H1 (cell line): Measurements from ENCODE around the gene UMODL1. TPM values are rescaled to one million over a fixed set of nuclear protein-coding genes. Genes with fewer than 3 reads are reported as not detected.
A peak's percentile ranks its signal among the peaks of the same experiment; 100 is the strongest.

Experiments
- CTCF ChIA-PET: fragments of 300-600 bp; sonication (Branson Sonifier 250); formaldehyde crosslinking; loops from one replicate; lab custom pipeline; 2021; ENCODE audit not compliant: partially characterized antibody; lab: Charles Lee
- POLR2A ChIA-PET: fragments of 300-600 bp; sonication (Branson Sonifier 250); formaldehyde crosslinking; loops from one replicate; lab custom pipeline; 2021; ENCODE audit warnings: inconsistent platforms; ENCODE audit not compliant: partially characterized antibody; lab: Charles Lee
- DNase-seq, 2 experiments: peaks; one replicate each; pipeline versions ENCODE4 v3.0.0 to v3.0.0-alpha.2; 2010 to 2022; ENCODE audit warnings: low spot score in 2 of 2, low read depth in 1 of 2, mixed read lengths in 1 of 2
- FAIRE-seq: peaks from 2 replicates; lab custom pipeline; 2011; peaks lifted over from hg19 to GRCh38; lab: Jason Lieb, UNC
- H2AFZ ChIP-seq: 2 replicates; pipeline ENCODE4 v1.8.1; 2012; ENCODE audit warnings: low read length, inconsistent platforms
- H2AK5ac ChIP-seq: 2 replicates; pipeline ENCODE4 v1.6.1; 2013; ENCODE audit warnings: low read depth, low read length
- H2BK120ac ChIP-seq: replicated peaks from 2 replicates; pipeline ENCODE3; 2013; ENCODE audit warnings: low read depth, low read length, inconsistent platforms
- H2BK12ac ChIP-seq: 2 replicates; pipeline ENCODE4 v1.6.1; 2013; ENCODE audit warnings: low read depth, low read length
- H2BK15ac ChIP-seq: 2 replicates; pipeline ENCODE4 v1.6.1; 2013; ENCODE audit warnings: low read length
- H2BK20ac ChIP-seq: 2 replicates; pipeline ENCODE4 v1.6.1; 2013; ENCODE audit warnings: low read length
- H2BK5ac ChIP-seq: 2 replicates; pipeline ENCODE4 v1.6.1; 2013; ENCODE audit warnings: low read depth, low read length
- H3K14ac ChIP-seq: 2 replicates; pipeline ENCODE4 v1.6.1; 2013; ENCODE audit warnings: inconsistent platforms; ENCODE audit not compliant: insufficient read length
- H3K18ac ChIP-seq: 2 replicates; pipeline ENCODE4 v1.6.1; 2013; ENCODE audit warnings: low read length; ENCODE audit errors: extremely low read depth
- H3K23ac ChIP-seq: 2 replicates; pipeline ENCODE4 v1.6.1; 2013; ENCODE audit warnings: inconsistent platforms; ENCODE audit not compliant: insufficient read length
- H3K23me2 ChIP-seq: 2 replicates; pipeline ENCODE4 v1.6.1; 2013; ENCODE audit warnings: low read depth, low read length
- H3K27ac ChIP-seq: 2 replicates; pipeline ENCODE4 v1.6.1; 2011; ENCODE audit warnings: low read depth, low read length, inconsistent platforms
- H3K27me3 ChIP-seq, 4 experiments: replicated peaks in 1 of 4; 1 replicate in 1 of 4; 2 replicates in 3 of 4; pipeline versions ENCODE4 v1.6.1 to v1.8.1; 2011 to 2013; ENCODE audit warnings: low read length in 3 of 4, mild to moderate bottlenecking in 3 of 4, inconsistent platforms in 2 of 4, mixed read lengths in 2 of 4, moderate library complexity in 1 of 4; ENCODE audit not compliant: control insufficient read depth in 3 of 4, insufficient read depth in 3 of 4; ENCODE audit errors: extremely low read depth in 1 of 4
- H3K36me3 ChIP-seq, 4 experiments: 2 replicates each; pipeline versions ENCODE4 v1.6.1 to v1.8.1; 2011 to 2013; ENCODE audit warnings: mild to moderate bottlenecking in 4 of 4, low read length in 3 of 4, moderate library complexity in 2 of 4, control low read depth in 1 of 4, inconsistent platforms in 1 of 4; ENCODE audit not compliant: insufficient read depth in 4 of 4, control insufficient read depth in 2 of 4
- H3K4ac ChIP-seq: replicated peaks from 2 replicates; pipeline ENCODE3; 2013; ENCODE audit warnings: low read length, low read depth, mixed read lengths, inconsistent platforms; ENCODE audit not compliant: insufficient read length
- H3K4me1 ChIP-seq, 4 experiments: replicated peaks in 1 of 4; 1 replicate in 1 of 4; 2 replicates in 3 of 4; pipeline versions ENCODE4 v1.6.1 to v1.8.1; 2011 to 2013; ENCODE audit warnings: low read length in 3 of 4, inconsistent platforms in 2 of 4, mixed read lengths in 1 of 4; ENCODE audit not compliant: insufficient read depth in 4 of 4, control insufficient read depth in 3 of 4
- H3K4me2 ChIP-seq, 2 experiments: 2 replicates each; pipeline versions ENCODE4 v1.6.1 to v1.8.1; 2011 to 2013; ENCODE audit warnings: low read depth in 2 of 2, low read length in 2 of 2, control low read depth in 1 of 2, inconsistent platforms in 1 of 2, mild to moderate bottlenecking in 1 of 2; ENCODE audit not compliant: insufficient read depth in 1 of 2
- H3K4me3 ChIP-seq, 4 experiments: fragments of 200-600, 300-600 bp in 1 of 4; sonication (generic), shearing (Covaris generic), sonication (Bioruptor Twin) in 1 of 4; 2 replicates each; pipeline versions ENCODE4 v1.5.1 to v1.8.1; 2011 to 2016; ENCODE audit warnings: low read length in 4 of 4, low read depth in 3 of 4, control low read depth in 2 of 4, inconsistent platforms in 2 of 4, mild to moderate bottlenecking in 2 of 4, mixed read lengths in 1 of 4, moderate library complexity in 1 of 4; ENCODE audit not compliant: insufficient read depth in 2 of 4; ENCODE audit errors: extremely low read depth in 1 of 4
- H3K56ac ChIP-seq: replicated peaks from 2 replicates; pipeline ENCODE3; 2013; ENCODE audit warnings: low read depth, mild to moderate bottlenecking, mixed read lengths, low read length, inconsistent platforms; ENCODE audit not compliant: insufficient read length
- H3K79me1 ChIP-seq: 2 replicates; pipeline ENCODE4 v1.6.1; 2013; ENCODE audit warnings: low read depth, low read length, control low read depth
- H3K79me2 ChIP-seq, 2 experiments: 2 replicates each; pipeline versions ENCODE4 v1.6.1 to v1.8.1; 2012 to 2013; ENCODE audit warnings: low read length in 2 of 2, mild to moderate bottlenecking in 2 of 2, inconsistent platforms in 1 of 2; ENCODE audit not compliant: insufficient read depth in 2 of 2, control insufficient read depth in 1 of 2
- H3K9ac ChIP-seq, 4 experiments: replicated peaks in 1 of 4; 1 replicate in 1 of 4; 2 replicates in 3 of 4; pipeline versions ENCODE4 v1.6.1 to v1.8.1; 2011 to 2013; ENCODE audit warnings: low read depth in 3 of 4, low read length in 3 of 4, control low read depth in 2 of 4, mild to moderate bottlenecking in 2 of 4, moderate library complexity in 2 of 4, inconsistent platforms in 1 of 4; ENCODE audit errors: extremely low read depth in 1 of 4
- H3K9me3 ChIP-seq, 2 experiments: 2 replicates each; pipeline versions ENCODE4 v1.6.1 to v1.8.1; 2012 to 2013; ENCODE audit warnings: mild to moderate bottlenecking in 2 of 2, moderate library complexity in 2 of 2, control low read depth in 1 of 2, inconsistent platforms in 1 of 2, low read depth in 1 of 2, low read length in 1 of 2, mixed read lengths in 1 of 2; ENCODE audit not compliant: insufficient read depth in 2 of 2
- H4K20me1 ChIP-seq, 2 experiments: replicated peaks in 1 of 2; 2 replicates each; pipeline versions ENCODE3 to v1.8.1; 2011 to 2013; ENCODE audit warnings: inconsistent platforms in 2 of 2, low read length in 2 of 2, mild to moderate bottlenecking in 1 of 2; ENCODE audit not compliant: insufficient read depth in 2 of 2, control insufficient read depth in 1 of 2
- H4K5ac ChIP-seq: 2 replicates; pipeline ENCODE4 v1.6.1; 2013; ENCODE audit warnings: low read length, low read depth, mixed read lengths, inconsistent platforms; ENCODE audit not compliant: insufficient read length
- H4K8ac ChIP-seq: 2 replicates; pipeline ENCODE4 v1.8.0; 2013; ENCODE audit warnings: mild to moderate bottlenecking, moderate library complexity, low read length, inconsistent platforms; ENCODE audit not compliant: insufficient read depth; ENCODE audit errors: extremely low read depth
- H4K91ac ChIP-seq: replicated peaks from 2 replicates; pipeline ENCODE3; 2013; ENCODE audit warnings: low read length, mixed read lengths, inconsistent platforms; ENCODE audit not compliant: insufficient read length
- BACH1 ChIP-seq: IDR thresholded peaks from 2 replicates; pipeline ENCODE4 v1.6.1; 2012; ENCODE audit warnings: low read length, improper control_type of control experiment
- CEBPB ChIP-seq: IDR thresholded peaks from 2 replicates; pipeline ENCODE4 v1.6.1; 2012; ENCODE audit warnings: low read depth, low read length
- EP300 ChIP-seq, 2 experiments: IDR thresholded peaks; 1 replicate in 1 of 2; 2 replicates in 1 of 2; pipeline ENCODE4 v1.6.1; 2011 to 2012; ENCODE audit warnings: low read depth in 2 of 2, low read length in 2 of 2, mild to moderate bottlenecking in 2 of 2, borderline replicate concordance in 1 of 2, inconsistent platforms in 1 of 2, moderate library complexity in 1 of 2
- GABPA ChIP-seq: IDR thresholded peaks from 2 replicates; pipeline ENCODE4 v1.6.1; 2011; ENCODE audit warnings: mild to moderate bottlenecking, low read length, moderate library complexity, borderline replicate concordance; ENCODE audit not compliant: insufficient read depth
- HDAC6 ChIP-seq: IDR thresholded peaks from one replicate; pipeline ENCODE4 v1.7.1; 2012; ENCODE audit warnings: low read depth, mild to moderate bottlenecking, inconsistent platforms, low read length, moderate library complexity
- MAFK ChIP-seq: IDR thresholded peaks from 2 replicates; pipeline ENCODE4 v1.6.1; 2012; ENCODE audit warnings: low read depth, mild to moderate bottlenecking, improper control_type of control experiment, low read length
- NANOG ChIP-seq: IDR thresholded peaks from 2 replicates; pipeline ENCODE4 v1.6.1; 2011; ENCODE audit warnings: low read length, low read depth, mild to moderate bottlenecking, inconsistent platforms; ENCODE audit not compliant: insufficient read depth, poor library complexity, severe bottlenecking
- NRF1 ChIP-seq: IDR thresholded peaks from 2 replicates; pipeline ENCODE4 v1.6.1; 2011; ENCODE audit warnings: mild to moderate bottlenecking, low read depth, low read length, improper control_type of control experiment
- PHF8 ChIP-seq: fragments of 200-600 bp; sonication (generic); conservative IDR thresholded peaks from 2 replicates; pipeline ENCODE4 v1.7.1; 2012; ENCODE audit warnings: low read depth, mild to moderate bottlenecking, inconsistent platforms, low read length, moderate library complexity
- POU5F1 ChIP-seq: IDR thresholded peaks from 2 replicates; pipeline ENCODE4 v1.6.1; 2011; ENCODE audit warnings: low read depth, mild to moderate bottlenecking, low read length, moderate library complexity
- SIX5 ChIP-seq: IDR thresholded peaks from 2 replicates; pipeline ENCODE4 v1.6.1; 2011; ENCODE audit warnings: mild to moderate bottlenecking, low read depth, low read length
- TAF1 ChIP-seq: IDR thresholded peaks from 2 replicates; pipeline ENCODE4 v1.6.1; 2011; ENCODE audit warnings: mild to moderate bottlenecking, low read depth, low read length
- TCF12 ChIP-seq: IDR thresholded peaks from 2 replicates; pipeline ENCODE4 v1.6.1; 2011; ENCODE audit warnings: low read depth, mild to moderate bottlenecking, low read length
- TEAD4 ChIP-seq: IDR thresholded peaks from 2 replicates; pipeline ENCODE4 v1.6.1; 2012; ENCODE audit warnings: low read depth, low read length, inconsistent platforms, mixed read lengths
- YY1 ChIP-seq: IDR thresholded peaks from 2 replicates; pipeline ENCODE4 v1.6.1; 2011; ENCODE audit warnings: low read depth, mild to moderate bottlenecking, low read length
- WGBS, 2 experiments: shearing (Covaris generic) in 1 of 2; methylation state at CpG; one replicate each; pipeline versions ENCODE4 v1.1.6 to v1.1.7; 2013 to 2015; ENCODE audit warnings: low lambda C conversion rate in 2 of 2, mixed read lengths in 2 of 2, inconsistent platforms in 1 of 2, low coverage in 1 of 2, missing lambda C conversion rate in 1 of 2; ENCODE audit not compliant: insufficient replicate concordance in 2 of 2, insufficient coverage in 1 of 2, insufficient read length in 1 of 2; ENCODE audit errors: extremely low coverage in 1 of 2, missing lambda C conversion rate in 1 of 2; 5-methylcytosine and 5-hydroxymethylcytosine counted together
- polyA plus RNA-seq, 7 experiments: library from polyadenylated mRNA; depleted of rRNA in 3 of 7; stranded (reverse) in 5 of 7; unstranded in 2 of 7; fragments of >200 nt in 5 of 7; fragments of 200-250 nt in 2 of 7; gene quantifications; 1 replicate in 5 of 7; 2 replicates in 1 of 7; 4 replicates in 1 of 7; pipeline versions ENCODE4 v1.2.1 to v1.2.3, GENCODE V29; 2011 to 2013; ENCODE audit warnings: missing spikeins in 2 of 7, mixed read lengths in 2 of 7
- total RNA-seq: library from RNA; stranded (reverse); fragmentation: NEBNext Ultra II Directional; extraction: Animal tissue kit (Norgen Biotek cat#: 25700); gene quantifications from 2 replicates; pipeline ENCODE4 v1.2.1, GENCODE V29; 2021

The UMODL1 gene
- total and polyA plus RNA-seq, 2 of the 8 experiments (the other 6 are each of a cell fraction or from before 2014, with no cell fraction given), result not detected

- FAIRE-seq (no peak), DNase-seq (no peak)
- Histone ChIP-seq H4K20me1 (peaks cover 0 to 6% of the 10 kb centered on the region in 2 experiments), H3K23me2 (peaks cover 3% of the 10 kb centered on the region; the same call in 1 of the 2 replicates), H3K36me3 (no peaks in the 10 kb centered on the region; a peak in 1 of 8 replicates), H2BK12ac (0 out of 2 replicates have a peak overlapping the region, but pooled peaks have one; percentile 9), H3K4me2 (no peak overlapping the region), H3K79me1 (no peaks in the 10 kb centered on the region), H2BK20ac (no peak overlapping the region), H3K56ac (no peak overlapping the region), H2BK5ac (no peak overlapping the region), H4K91ac (peak overlapping the region; percentile 23), H2AK5ac (no peak overlapping the region), H2BK15ac (no peak overlapping the region), H3K27me3 (no peaks in the 10 kb centered on the region; a peak in 2 of 7 replicates), H2BK120ac (no peak overlapping the region), H4K8ac (no peak overlapping the region; the same call in 1 of the 2 replicates), H3K23ac (no peak overlapping the region), H3K9ac (no peak overlapping the region; a peak in 1 of 7 replicates), H4K5ac (no peak overlapping the region), H2AFZ (no peak overlapping the region; the same call in 1 of the 2 replicates), H3K18ac (no peak overlapping the region), H3K27ac (no peak overlapping the region), H3K4me3 (no peak overlapping the region), H3K4ac (no peak overlapping the region), H3K79me2 (no peaks in the 10 kb centered on the region), H3K4me1 (peaks cover 0 to 6% (median 4%) of the 10 kb centered on the region in 4 experiments; a peak in 4 of 7 replicates), H3K9me3 (no peaks in the 10 kb centered on the region), H3K14ac (no peak overlapping the region)
- 83% methylated on average over 11 of the region's 13 CpGs; no CpG with 5 or more reads in 1 of the 2 experiments for WGBS, 2 experiments
- TF ChIP-seq NANOG (no peak), BACH1 (no peak), CEBPB (no peak), TEAD4 (no peak), EP300 (IDR thresholded peaks at IDR 0.05; ENCODE audit: borderline replicate concordance in 1 of 2, low read depth in 2 of 2, low read length in 2 of 2) (no peak), TCF12 (no peak), POU5F1 (no peak), HDAC6 (no peak), GABPA (no peak), TAF1 (no peak), MAFK (no peak), PHF8 (no peak), SIX5 (no peak), YY1 (no peak), NRF1 (no peak)
- CTCF ChIA-PET, result interaction anchor here (3.5 kb wide), 1 partner anchor 15 kb away, joined by 22 read pairs; no protein-coding TSS in a partner anchor
- POLR2A ChIA-PET, result no interaction called here
Measured at GRCh38 chr21:42122808-42123207, 51.7 kb downstream of the UMODL1 start.
